Neuron (in vitro differentiated cells): ENCODE measurements around the gene MBD1.
"Not testable (repeated sequence)": the region's sequence is repeated elsewhere in the genome, so short reads cannot be mapped to it uniquely, and the experiment has no call there.

Experiments
- H2AFZ ChIP-seq: one replicate; pipeline ENCODE4 v1.6.1; 2013; ENCODE audit warnings: low read depth, mild to moderate bottlenecking, inconsistent platforms, low read length, moderate library complexity
- H3K27me3 ChIP-seq: one replicate; pipeline ENCODE4 v1.6.1; 2013; ENCODE audit warnings: low read length; ENCODE audit not compliant: insufficient read depth
- H3K36me3 ChIP-seq: one replicate; pipeline ENCODE4 v1.6.1; 2013; ENCODE audit warnings: low read length; ENCODE audit not compliant: insufficient read depth
- H3K4me1 ChIP-seq: one replicate; pipeline ENCODE4 v1.6.1; 2013; ENCODE audit warnings: low read length; ENCODE audit not compliant: insufficient read depth
- H3K4me3 ChIP-seq: 2 replicates; pipeline ENCODE4 v1.5.1; 2013; ENCODE audit warnings: mild to moderate bottlenecking, low read length, moderate library complexity
- H3K9me3 ChIP-seq: one replicate; pipeline ENCODE4 v1.6.1; 2013; ENCODE audit warnings: low read length

Gene MBD1

GRCh38 chr18:50274941-50275340, 6.4 kb downstream of the MBD1 start:
- Histone ChIP-seq H3K9me3 (no peaks in the 10 kb centered on the region), H2AFZ (no peak overlapping the region), H3K4me1 (peaks cover 1% of the 10 kb centered on the region), H3K27me3 (no peaks in the 10 kb centered on the region), H3K4me3 (no peak overlapping the region), H3K36me3 (peaks cover 91% of the 10 kb centered on the region)

DNA sequence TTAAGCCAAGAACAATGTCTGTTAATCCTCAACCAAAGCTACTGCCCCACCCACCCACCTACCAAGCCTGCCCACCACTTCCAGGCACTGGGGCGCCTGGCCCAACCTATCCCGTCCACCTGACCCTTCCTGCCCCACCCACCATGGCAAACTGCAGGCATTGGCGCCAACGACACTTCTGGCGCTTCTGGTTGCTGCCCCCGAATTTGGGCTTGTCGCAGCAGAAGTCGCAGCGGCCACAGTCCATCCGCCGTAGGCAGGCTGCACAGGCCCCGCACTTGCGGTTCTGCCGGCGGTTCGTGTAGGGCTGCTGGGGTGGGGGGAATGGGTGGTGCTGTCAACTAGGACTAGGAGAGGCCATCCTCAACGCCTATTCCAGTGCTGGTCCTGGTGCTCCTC, 7.3 kb downstream of the MBD1 start:
- H3K27me3 ChIP-seq, result no peaks in the 10 kb centered on the region
- H2AFZ ChIP-seq, result no peak overlapping the region
- no peak overlapping the region for H3K4me3 ChIP-seq
- peaks cover 91% of the 10 kb centered on the region for H3K36me3 ChIP-seq
- no peaks in the 10 kb centered on the region for H3K9me3 ChIP-seq
- no peaks in the 10 kb centered on the region for H3K4me1 ChIP-seq

DNA sequence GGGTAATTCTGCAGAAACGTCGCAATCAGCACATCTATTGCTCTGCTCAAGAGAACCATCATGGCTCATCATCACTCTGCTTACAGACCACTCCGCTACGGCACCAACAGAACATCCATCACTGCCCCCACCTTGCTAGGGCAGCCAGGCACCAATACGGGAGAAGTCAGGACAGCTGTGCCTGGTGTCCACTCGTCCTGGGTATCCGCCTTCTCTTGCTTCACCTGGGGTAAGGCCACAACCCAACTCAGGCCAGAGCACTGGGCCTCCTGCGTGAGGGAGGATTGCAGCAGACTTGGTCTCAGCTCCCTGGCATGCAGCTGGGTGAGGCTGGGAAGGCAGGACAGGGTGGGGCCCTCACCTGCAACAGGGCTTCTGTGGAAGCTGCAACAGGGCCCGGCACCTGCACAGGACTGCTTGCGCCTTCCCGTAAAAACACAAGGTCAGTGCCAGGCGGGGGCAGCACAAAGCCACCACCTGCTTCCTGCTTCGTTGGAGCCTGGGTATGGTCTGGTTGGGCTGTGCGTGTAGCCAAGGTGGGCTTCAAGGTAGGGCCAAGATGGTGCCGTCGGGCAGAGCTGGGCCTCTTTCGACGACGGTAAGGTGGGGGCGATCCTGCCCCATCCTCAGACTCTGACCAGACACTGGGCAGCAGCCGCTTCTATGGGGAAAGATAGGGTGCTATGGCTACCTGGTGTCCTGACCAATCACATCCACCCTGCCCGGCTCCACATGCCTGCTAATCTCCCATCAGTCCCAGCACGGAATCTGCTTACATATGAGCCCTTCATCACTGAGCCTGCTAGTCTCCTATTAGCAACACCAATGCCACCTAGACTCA, 7.9 kb downstream of the MBD1 start:
- Histone ChIP-seq H3K36me3 (peaks cover 88% of the 10 kb centered on the region), H3K27me3 (no peaks in the 10 kb centered on the region), H3K4me3 (no peak overlapping the region), H2AFZ (no peak overlapping the region), H3K9me3 (no peaks in the 10 kb centered on the region), H3K4me1 (no peaks in the 10 kb centered on the region)

DNA sequence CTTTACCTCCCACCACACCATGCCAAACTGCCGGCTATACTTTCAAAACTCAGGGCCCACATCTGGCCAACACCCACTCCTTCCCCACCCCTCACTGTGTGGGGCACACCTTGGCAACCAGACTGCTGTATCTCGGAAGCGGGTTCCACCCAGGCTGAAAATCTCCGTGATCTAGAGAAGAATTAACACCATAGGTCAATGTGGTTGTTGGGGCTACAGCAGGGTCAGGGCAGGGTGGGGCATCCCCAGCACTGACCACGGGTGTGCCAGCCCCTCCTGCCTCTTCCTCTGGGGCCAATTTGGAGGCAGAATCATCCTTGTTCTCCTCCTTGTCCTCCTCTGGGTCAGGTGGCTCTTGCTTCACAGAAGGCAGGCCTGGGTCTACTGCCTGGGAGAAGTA, 8.8 kb downstream of the MBD1 start:
- Histone ChIP-seq H3K27me3 (no peaks in the 10 kb centered on the region), H3K4me1 (no peaks in the 10 kb centered on the region), H3K36me3 (peaks cover 82% of the 10 kb centered on the region)

DNA sequence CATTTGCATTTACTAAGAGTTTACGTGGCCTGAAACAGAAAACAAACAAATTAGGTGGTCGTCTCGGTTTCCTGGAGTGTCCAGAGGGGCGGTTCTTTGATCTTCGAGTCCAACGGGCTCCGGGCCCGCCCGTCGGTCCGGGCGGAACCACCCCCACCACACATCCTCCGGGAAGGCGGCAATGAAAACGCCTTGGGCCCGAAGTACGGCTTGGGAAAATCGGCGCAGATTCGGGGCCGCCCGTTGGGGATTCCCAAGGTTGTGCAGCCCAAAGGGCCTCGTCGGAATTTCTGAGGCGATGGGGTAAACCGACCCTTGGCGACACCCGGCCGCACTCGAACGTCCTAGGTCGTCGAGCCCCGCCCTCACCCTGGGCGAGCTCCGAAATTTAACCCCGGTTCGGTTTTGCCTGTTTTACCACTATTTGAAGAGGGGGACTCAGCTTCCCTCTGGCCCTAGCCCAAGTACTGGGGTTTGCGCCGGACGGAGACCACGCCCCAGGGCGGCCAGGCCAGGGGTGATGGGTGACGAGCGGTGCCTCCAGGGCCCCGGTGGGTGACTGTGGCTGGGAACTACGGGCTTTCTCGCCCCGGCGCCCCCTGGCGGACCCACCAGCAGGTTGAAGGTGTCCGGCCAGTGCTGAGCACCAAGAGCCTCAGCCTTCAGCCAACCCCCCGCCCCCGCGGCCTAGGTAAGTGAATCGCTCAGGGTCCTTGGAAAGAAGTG, 13.1 kb downstream of the MBD1 start:
- Histone ChIP-seq H3K9me3 (no peaks in the 10 kb centered on the region), H3K4me1 (peaks cover 10% of the 10 kb centered on the region)

More for the DNA sequence above, 8.8 kb downstream of the MBD1 start:
- Histone ChIP-seq H3K4me3 (no peak overlapping the region), H3K9me3 (no peaks in the 10 kb centered on the region), H2AFZ (no peak overlapping the region)

GRCh38 chr18:50266248-50266704, 15.0 kb downstream of the MBD1 start, which contains the start of gene CFAP53:
CFAP53 (minus strand) TSS chr18:50266495; CDS start chr18:50266404, 91 bp downstream.
- Histone ChIP-seq H3K4me3 (peak within 1 kb of the TSS; percentile 76), H3K36me3 (peaks cover 28% of the 10 kb centered on the region), H2AFZ (peak within 1 kb of the TSS; percentile 70), H3K27me3 (no peaks in the 10 kb centered on the region), H3K9me3 (no peaks in the 10 kb centered on the region), H3K4me1 (peaks cover 10% of the 10 kb centered on the region)

More for the DNA sequence above, 13.1 kb downstream of the MBD1 start:
- Histone ChIP-seq H3K27me3 (no peaks in the 10 kb centered on the region), H3K36me3 (peaks cover 45% of the 10 kb centered on the region), H3K4me3 (no peak overlapping the region), H2AFZ (no peak overlapping the region)

- Histone ChIP-seq H3K36me3 (peaks cover 4% of the 10 kb centered on the region), H3K9me3 (no peaks in the 10 kb centered on the region), H3K4me3 (no peak overlapping the region), H2AFZ (no peak overlapping the region), H3K27me3 (no peaks in the 10 kb centered on the region), H3K4me1 (peaks cover 10% of the 10 kb centered on the region)
Observed at GRCh38 chr18:50262977-50263376, 18.3 kb downstream of the MBD1 start.

- Histone ChIP-seq H3K36me3 (no peaks in the 10 kb centered on the region), H3K27me3 (no peaks in the 10 kb centered on the region), H3K9me3 (no peaks in the 10 kb centered on the region), H2AFZ (no peak overlapping the region), H3K4me1 (no peaks in the 10 kb centered on the region), H3K4me3 (no peak overlapping the region)
Observed at GRCh38 chr18:50250935-50251334, 30.4 kb downstream of the MBD1 start.

DNA sequence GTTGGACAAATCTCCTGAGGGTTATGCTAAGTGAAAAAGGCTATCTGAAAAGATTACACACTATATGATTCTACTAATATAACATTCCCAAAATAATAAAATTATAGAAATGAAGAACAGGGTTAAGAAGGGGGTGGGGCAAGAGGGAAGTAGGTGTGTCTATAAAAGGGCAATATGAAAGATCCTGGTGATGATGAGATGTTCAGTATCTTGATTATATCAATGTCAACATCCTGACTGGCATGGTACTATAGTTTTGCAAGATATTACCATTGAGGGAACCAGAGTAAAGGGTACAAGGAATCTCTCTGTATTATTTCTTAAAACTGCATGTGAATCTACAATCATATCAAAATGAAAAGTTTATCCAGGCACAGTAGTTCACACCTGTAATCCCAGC, 31.7 kb downstream of the MBD1 start:
- no peaks in the 10 kb centered on the region for H3K36me3 ChIP-seq
- H3K4me3 ChIP-seq, result no peak overlapping the region
- H3K4me1 ChIP-seq, result no peaks in the 10 kb centered on the region
- H3K9me3 ChIP-seq, result no peaks in the 10 kb centered on the region
- no peak overlapping the region for H2AFZ ChIP-seq
- H3K27me3 ChIP-seq, result no peaks in the 10 kb centered on the region

DNA sequence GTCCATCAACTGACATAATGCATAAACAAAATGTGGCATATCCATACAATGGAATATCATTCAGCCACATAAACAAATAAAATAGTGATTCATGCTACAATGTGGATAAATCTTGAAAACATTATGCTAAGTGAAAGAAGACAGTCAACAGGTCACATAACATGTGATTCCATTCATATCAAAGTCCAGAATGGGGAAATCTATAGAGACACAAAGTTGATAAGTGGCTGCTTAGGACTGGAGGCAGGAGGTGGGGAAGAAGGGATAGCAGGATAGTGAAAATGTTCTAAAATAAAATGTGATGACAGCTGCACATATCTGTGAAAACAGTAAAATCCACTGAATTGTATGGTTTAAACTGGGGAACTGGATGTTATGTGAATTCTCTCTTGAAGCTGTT, 33.8 kb downstream of the MBD1 start:
- H2AFZ ChIP-seq, result no peak overlapping the region
- H3K4me3 ChIP-seq, result no peak overlapping the region
- no peaks in the 10 kb centered on the region for H3K36me3 ChIP-seq
- no peaks in the 10 kb centered on the region for H3K9me3 ChIP-seq
- H3K4me1 ChIP-seq, result no peaks in the 10 kb centered on the region
- no peaks in the 10 kb centered on the region for H3K27me3 ChIP-seq

DNA sequence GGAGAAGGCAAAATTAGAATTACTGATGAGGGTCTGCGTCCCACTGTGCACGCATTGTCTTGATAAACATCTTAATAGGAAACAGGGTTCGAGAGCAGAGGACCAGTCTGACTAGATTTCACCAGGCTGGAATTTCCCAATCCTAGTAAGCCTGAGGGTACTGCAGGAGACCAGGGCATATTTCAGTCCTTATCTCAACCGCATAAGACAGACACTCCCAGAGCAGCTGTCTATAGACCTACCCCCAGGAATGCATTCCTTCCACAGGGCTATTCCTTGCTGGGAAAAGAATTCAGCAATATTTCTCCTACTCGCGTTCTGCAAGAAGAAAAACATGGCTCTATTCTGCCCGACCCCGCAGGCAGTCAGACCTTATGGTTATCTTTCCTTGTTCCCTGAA, 39.6 kb downstream of the MBD1 start:
- not testable (repeated sequence) for H3K4me3 ChIP-seq, H3K4me1 ChIP-seq, H3K9me3 ChIP-seq, H3K27me3 ChIP-seq, H2AFZ ChIP-seq, H3K36me3 ChIP-seq

DNA sequence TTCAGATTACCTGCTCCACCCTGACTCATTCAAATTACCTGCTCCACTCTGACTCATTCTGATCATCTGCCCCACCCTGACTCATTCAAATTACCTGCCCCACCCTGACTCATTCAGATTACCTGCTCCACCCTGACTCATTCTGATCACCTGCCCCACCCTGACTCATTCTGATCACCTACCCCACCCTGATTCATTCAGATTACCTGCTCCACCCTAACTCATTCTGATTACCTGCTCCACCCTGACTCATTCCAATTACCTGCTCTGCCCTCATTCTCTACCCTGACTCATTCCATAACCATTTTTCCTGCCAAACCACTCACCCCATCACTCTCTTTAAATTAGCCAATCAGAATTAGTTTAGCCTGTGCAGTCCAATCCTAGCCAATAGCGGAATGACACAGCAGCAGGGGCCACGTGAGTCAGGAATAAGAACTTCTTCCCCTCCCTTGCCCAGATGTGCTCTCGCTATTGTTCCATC, 41.2 kb downstream of the MBD1 start:
- Histone ChIP-seq H2AFZ (no peak overlapping the region), H3K9me3 (no peaks in the 10 kb centered on the region), H3K4me1 (no peaks in the 10 kb centered on the region), H3K27me3 (no peaks in the 10 kb centered on the region), H3K4me3 (no peak overlapping the region), H3K36me3 (no peaks in the 10 kb centered on the region)

DNA sequence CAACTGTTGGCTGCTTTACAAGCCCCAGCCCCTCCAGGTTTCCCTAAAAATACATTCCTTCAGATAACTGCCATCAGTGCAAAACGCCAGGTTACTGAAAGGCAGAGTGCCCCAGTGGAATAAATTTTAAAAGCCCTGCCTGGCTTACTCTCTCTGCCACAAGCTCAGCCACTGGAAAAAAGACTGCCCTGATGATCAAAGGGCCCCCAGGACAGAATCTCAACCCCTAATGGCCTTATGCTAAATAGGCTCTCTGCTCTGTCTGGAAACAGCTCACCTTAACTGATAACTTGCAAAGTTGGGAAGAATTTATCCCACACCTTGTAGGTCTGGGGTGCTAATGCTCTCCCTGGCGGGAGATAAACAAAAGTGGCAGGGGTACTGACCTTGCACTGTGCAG, 48.9 kb downstream of the MBD1 start:
- H3K27me3 ChIP-seq, result no peaks in the 10 kb centered on the region
- no peaks in the 10 kb centered on the region for H3K9me3 ChIP-seq
- H3K4me1 ChIP-seq, result peaks cover 7% of the 10 kb centered on the region
- H2AFZ ChIP-seq, result no peak overlapping the region
- H3K4me3 ChIP-seq, result no peak overlapping the region
- no peaks in the 10 kb centered on the region for H3K36me3 ChIP-seq
